ENCODE data around the gene NEUROG3.

Gene NEUROG3

GRCh38 chr10:69578508-69578991, 5.3 kb upstream of the NEUROG3 start:
- no peak for DNase-seq
- TF ChIP-seq GATA1 (IDR thresholded peaks at IDR 0.05; ENCODE audit: low read depth, low read length) (no peak), POLR2A (IDR thresholded peaks at IDR 0.05; ENCODE audit: low read length) (no peak)

- TF ChIP-seq POLR2A (IDR thresholded peaks at IDR 0.05; ENCODE audit: low read length) = no peak
- TF ChIP-seq GATA1 (IDR thresholded peaks at IDR 0.05; ENCODE audit: low read depth, low read length) = no peak
These were observed 4.3 kb upstream of the NEUROG3 start for GRCh38 chr10:69577268-69578232.

DNA sequence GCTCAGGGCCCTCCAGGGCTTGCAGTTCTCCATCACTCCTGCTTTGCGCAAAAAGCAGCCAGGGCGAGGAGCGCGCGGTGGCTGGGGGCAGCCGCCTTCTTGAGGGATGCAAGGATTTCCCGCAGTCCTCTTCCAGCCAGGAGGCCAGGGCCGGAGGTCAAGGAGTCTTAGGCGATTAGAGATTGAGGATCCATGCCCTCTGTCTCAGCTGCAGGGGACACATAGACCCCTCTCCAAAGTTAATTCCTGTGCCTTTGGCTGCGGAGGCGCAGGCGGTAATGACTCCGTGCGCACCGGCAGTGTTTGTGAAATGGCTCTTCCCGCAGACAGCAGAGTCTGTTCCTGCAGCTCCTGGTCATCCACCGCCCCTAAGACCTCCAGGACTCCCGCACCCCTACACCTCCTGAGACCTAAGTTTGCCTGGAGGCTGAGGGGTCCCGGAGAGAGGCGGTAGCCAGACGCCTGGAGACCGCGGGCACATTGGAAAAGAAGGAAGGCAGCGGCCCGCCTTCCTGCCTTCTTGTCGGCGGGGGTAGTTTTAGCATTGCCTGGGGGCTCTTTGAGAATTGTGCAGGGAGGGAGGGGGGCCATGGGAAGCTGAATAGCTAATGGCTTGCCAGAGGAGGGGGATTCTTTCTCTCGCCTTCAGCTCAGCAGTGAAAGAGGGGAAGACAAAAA, 3.3 kb upstream of the NEUROG3 start:
- DNase-seq = no peak
- TF ChIP-seq POLR2A (IDR thresholded peaks at IDR 0.05; ENCODE audit: low read length) (no peak), GATA1 (IDR thresholded peaks at IDR 0.05; ENCODE audit: low read depth, low read length) (no peak)

More at GRCh38 chr10:69577268-69578232, 4.3 kb upstream of the NEUROG3 start:
- no peak for DNase-seq

DNA sequence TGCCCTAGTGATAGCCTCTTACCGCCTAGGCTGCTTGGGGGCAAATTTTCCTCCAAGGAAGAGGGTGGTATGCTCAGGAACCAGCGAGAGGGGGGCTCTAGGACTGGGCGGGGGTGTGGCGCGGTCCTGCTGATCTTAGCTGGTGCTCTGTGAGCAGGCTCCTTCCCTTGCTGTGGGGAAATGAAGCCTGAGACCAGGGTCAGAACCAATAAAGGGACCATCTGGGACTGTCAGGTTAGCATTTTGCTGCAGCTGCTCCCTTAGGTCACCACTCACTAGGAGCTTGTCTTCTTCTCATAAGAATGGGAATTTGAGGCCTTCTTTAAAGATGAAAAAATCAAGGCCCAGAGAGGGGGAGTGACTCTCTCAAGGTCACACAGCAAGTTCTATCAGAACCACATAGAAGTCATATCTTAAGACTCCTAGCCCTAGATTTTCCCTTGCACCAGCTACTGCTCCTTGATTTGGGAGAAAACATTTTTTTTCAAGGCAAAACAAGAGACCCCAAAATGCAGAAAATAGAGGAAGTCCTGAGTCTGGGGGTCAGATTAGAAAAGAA, 2.0 kb upstream of the NEUROG3 start:
- DNase-seq = no peak
- TF ChIP-seq POLR2A (IDR thresholded peaks at IDR 0.05; ENCODE audit: low read length) = no peak
- no peak for TF ChIP-seq GATA1 (IDR thresholded peaks at IDR 0.05; ENCODE audit: low read depth, low read length)

DNA sequence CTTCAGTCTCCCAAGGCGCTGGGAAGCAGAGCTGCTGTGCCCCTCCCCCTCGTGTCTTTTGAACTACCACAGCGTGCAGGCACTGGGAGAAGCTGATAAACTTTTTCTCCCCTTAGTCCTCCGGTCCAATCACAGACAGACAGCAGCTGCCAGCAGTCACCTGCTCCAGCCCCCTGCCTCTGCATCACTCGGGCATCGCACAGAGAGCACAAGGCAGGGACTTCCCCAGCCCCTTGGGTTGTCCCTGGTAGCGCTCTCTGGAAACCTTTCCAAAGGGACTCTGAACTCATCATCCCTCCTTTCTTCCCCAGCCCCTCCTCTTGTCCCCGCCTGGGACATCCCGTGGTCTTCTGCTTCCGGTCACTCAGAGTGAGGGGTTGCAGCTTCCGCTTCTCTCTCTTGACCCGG, 1.4 kb upstream of the NEUROG3 start:
- TF ChIP-seq POLR2A (IDR thresholded peaks at IDR 0.05; ENCODE audit: low read length) (no peak), GATA1 (IDR thresholded peaks at IDR 0.05; ENCODE audit: low read depth, low read length) (no peak)
- DNase-seq = no peak

GRCh38 chr10:69572159-69573055, 815 bp downstream of the NEUROG3 start:
- TF ChIP-seq POLR2A (IDR thresholded peaks at IDR 0.05; ENCODE audit: low read length) = no peak
- TF ChIP-seq GATA1 (IDR thresholded peaks at IDR 0.05; ENCODE audit: low read depth, low read length) = no peak
- no peak for DNase-seq

DNA sequence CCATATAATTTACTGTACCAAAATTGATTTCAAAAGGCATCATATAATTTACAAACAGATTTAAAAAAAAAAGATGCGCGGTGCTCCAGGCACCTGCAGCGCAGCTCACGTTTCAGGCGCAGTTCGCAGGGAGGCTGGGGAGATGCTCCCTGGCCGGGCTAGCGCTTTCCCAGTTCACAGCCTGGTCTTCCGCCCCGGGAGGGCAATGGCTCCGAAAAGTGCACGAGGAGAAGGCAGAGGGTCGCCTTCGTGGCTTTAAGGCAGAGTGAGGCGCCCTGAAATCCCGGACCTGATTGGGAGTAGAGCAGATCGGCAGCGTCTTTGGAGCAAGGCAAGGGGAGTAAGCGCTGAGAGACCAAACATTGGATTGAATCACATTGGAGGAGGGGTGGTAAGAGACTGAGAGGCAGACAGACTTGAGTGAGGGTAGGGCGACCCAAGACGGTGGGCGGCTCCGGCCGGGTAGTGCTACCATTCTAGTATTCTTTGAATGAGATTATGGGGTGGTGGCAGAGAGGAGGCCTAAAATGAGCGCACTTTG, 1.5 kb downstream of the NEUROG3 start:
- DNase-seq = no peak
- TF ChIP-seq GATA1 (IDR thresholded peaks at IDR 0.05; ENCODE audit: low read depth, low read length) (no peak), POLR2A (IDR thresholded peaks at IDR 0.05; ENCODE audit: low read length) (no peak)

GRCh38 chr10:69570050-69570816, 3.0 kb downstream of the NEUROG3 start:
- TF ChIP-seq GATA1 (IDR thresholded peaks at IDR 0.05; ENCODE audit: low read depth, low read length) (no peak), POLR2A (IDR thresholded peaks at IDR 0.05; ENCODE audit: low read length) (no peak)
- no peak for DNase-seq

GRCh38 chr10:69569396-69569934, 3.8 kb downstream of the NEUROG3 start:
- TF ChIP-seq POLR2A (IDR thresholded peaks at IDR 0.05; ENCODE audit: low read length) = no peak
- TF ChIP-seq GATA1 (IDR thresholded peaks at IDR 0.05; ENCODE audit: low read depth, low read length) = no peak
- no peak for DNase-seq

GRCh38 chr10:69568472-69569395, 4.5 kb downstream of the NEUROG3 start:
- no peak for DNase-seq
- no peak for TF ChIP-seq POLR2A (IDR thresholded peaks at IDR 0.05; ENCODE audit: low read length)
- TF ChIP-seq GATA1 (IDR thresholded peaks at IDR 0.05; ENCODE audit: low read depth, low read length) = no peak

DNA sequence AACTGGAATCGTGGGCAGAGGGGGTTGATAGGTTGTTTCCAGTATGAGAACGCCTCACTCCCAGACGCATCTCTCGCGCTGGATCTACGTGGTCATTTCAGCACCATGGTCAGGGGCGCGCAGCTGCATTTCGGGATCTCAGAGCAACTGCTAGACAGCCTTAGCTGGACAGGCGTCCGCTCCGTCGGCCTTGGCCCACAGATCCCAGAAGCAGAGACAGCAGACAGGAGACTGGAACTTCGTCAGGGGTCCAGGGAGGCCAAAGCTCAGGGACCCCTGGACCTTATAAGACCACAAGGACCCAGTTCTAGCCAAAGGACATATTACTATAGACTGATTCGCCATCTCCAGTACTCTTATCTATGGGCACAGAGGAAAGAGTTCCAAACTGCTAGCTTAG, 5.3 kb downstream of the NEUROG3 start:
- DNase-seq = peak; percentile 25 to 41
- TF ChIP-seq POLR2A (IDR thresholded peaks at IDR 0.05; ENCODE audit: low read length) (no peak), GATA1 (IDR thresholded peaks at IDR 0.05; ENCODE audit: low read depth, low read length) (no peak)
